Epithelial cell of esophagus (primary cell): Measurements from ENCODE around the gene UBASH3A.

Experiments used
- DNase-seq: peaks from one replicate; pipeline ENCODE4 v3.0.0; 2010; ENCODE audit warnings: low read depth
- H3K4me3 ChIP-seq: 2 replicates; pipeline ENCODE4 v1.5.1; 2011; ENCODE audit warnings: mild to moderate bottlenecking, low read length, control low read depth
- CTCF ChIP-seq: IDR thresholded peaks from 2 replicates; pipeline ENCODE4 v1.5.1; 2011; ENCODE audit warnings: low read depth, mild to moderate bottlenecking, low read length, control low read depth, inconsistent platforms; ENCODE audit not compliant: insufficient read depth; ENCODE audit errors: missing control alignments

The UBASH3A gene

GRCh38 chr21:42459082-42459460, 55.4 kb downstream of the UBASH3A start:
- no peak for TF ChIP-seq CTCF
- no peak overlapping the region for H3K4me3 ChIP-seq
- DNase-seq = no peak

- no peak for DNase-seq
- TF ChIP-seq CTCF = no peak
- no peak overlapping the region for H3K4me3 ChIP-seq
Observed at GRCh38 chr21:42459546-42460215, 56.0 kb downstream of the UBASH3A start.

GRCh38 chr21:42460391-42461184, 56.9 kb downstream of the UBASH3A start:
- no peak overlapping the region for H3K4me3 ChIP-seq
- TF ChIP-seq CTCF = no peak
- DNase-seq = no peak

GRCh38 chr21:42461185-42461520, 57.5 kb downstream of the UBASH3A start:
- DNase-seq = no peak
- H3K4me3 ChIP-seq = no peak overlapping the region
- no peak for TF ChIP-seq CTCF

- no peak overlapping the region for H3K4me3 ChIP-seq
- TF ChIP-seq CTCF = no peak
- no peak for DNase-seq
Observed at GRCh38 chr21:42461881-42462877, 58.5 kb downstream of the UBASH3A start.

- DNase-seq = peak; percentile 55
- no peak overlapping the region for H3K4me3 ChIP-seq
- TF ChIP-seq CTCF = no peak
Observed at GRCh38 chr21:42463861-42464515, 60.3 kb downstream of the UBASH3A start.
